ENCODE measurements around the gene FABP7. TPM values are rescaled to one million over a fixed set of nuclear protein-coding genes. Genes with fewer than 3 reads are reported as not detected.
A peak's percentile ranks its signal among the peaks of the same experiment; 100 is the strongest.

FABP7 gene
- total and polyA plus RNA-seq, 2 of the 13 experiments (the other 11 are each of a cell fraction or from before 2014, with no cell fraction given) = not detected

DNA sequence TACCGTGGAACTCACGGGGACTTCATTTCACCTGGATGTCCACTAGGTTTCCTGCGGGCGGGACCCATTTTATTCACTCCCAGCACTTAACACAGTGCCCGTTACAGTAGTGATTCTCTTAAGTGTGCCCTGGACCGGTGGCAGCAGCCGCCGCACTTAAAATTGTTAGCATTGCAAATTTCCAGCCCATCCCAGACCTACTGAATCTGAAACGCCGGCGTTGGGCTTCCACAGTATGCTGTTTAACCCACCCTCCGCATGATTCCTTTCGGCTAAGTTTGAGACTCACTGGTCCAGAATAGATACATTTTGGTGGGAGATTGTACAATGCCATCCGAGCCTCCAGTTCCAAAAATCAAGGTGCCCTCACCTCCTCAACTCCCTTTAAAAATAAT, 10.5 kb downstream of the FABP7 start:
- no TSS peak for BruUV-seq (replicated peaks)
- CTCF ChIA-PET (ENCODE audit: low intra/inter-chr PET ratio, low total read pairs) = interaction anchor here (1.3 to 3.3 kb wide), 4 partner anchors 8 to 49 kb away, joined by 4 to 13 read pairs (median 8); no protein-coding TSS in a partner anchor
- in situ Hi-C loops (cut with HindIII; ENCODE audit: extremely low pct_ligation_motif_present, low pct_unique_long_range_greater_than_20kb) = no loop called here
- peak; percentile 69; the same call in 1 of the 2 replicates for TF ChIP-seq XBP1 (CRISPR knock-in tag; IDR thresholded peaks at IDR 0.05)
- TF ChIP-seq ZNF264 (CRISPR knock-in tag; IDR thresholded peaks at IDR 0.05) = peak; percentile 55; the same call in 1 of the 2 replicates
- TF ChIP-seq ZNF432 (CRISPR knock-in tag; IDR thresholded peaks at IDR 0.05; ENCODE audit: borderline replicate concordance) = 0 out of 2 replicates have a peak, but pooled peaks have one; percentile 66
- TF ChIP-seq EEA1 (CRISPR knock-in tag; IDR thresholded peaks at IDR 0.05; ENCODE audit: borderline replicate concordance) = no peak
- no peak for TF ChIP-seq SRY (CRISPR knock-in tag; IDR thresholded peaks at IDR 0.05)
- TF ChIP-seq, protein P1, sequence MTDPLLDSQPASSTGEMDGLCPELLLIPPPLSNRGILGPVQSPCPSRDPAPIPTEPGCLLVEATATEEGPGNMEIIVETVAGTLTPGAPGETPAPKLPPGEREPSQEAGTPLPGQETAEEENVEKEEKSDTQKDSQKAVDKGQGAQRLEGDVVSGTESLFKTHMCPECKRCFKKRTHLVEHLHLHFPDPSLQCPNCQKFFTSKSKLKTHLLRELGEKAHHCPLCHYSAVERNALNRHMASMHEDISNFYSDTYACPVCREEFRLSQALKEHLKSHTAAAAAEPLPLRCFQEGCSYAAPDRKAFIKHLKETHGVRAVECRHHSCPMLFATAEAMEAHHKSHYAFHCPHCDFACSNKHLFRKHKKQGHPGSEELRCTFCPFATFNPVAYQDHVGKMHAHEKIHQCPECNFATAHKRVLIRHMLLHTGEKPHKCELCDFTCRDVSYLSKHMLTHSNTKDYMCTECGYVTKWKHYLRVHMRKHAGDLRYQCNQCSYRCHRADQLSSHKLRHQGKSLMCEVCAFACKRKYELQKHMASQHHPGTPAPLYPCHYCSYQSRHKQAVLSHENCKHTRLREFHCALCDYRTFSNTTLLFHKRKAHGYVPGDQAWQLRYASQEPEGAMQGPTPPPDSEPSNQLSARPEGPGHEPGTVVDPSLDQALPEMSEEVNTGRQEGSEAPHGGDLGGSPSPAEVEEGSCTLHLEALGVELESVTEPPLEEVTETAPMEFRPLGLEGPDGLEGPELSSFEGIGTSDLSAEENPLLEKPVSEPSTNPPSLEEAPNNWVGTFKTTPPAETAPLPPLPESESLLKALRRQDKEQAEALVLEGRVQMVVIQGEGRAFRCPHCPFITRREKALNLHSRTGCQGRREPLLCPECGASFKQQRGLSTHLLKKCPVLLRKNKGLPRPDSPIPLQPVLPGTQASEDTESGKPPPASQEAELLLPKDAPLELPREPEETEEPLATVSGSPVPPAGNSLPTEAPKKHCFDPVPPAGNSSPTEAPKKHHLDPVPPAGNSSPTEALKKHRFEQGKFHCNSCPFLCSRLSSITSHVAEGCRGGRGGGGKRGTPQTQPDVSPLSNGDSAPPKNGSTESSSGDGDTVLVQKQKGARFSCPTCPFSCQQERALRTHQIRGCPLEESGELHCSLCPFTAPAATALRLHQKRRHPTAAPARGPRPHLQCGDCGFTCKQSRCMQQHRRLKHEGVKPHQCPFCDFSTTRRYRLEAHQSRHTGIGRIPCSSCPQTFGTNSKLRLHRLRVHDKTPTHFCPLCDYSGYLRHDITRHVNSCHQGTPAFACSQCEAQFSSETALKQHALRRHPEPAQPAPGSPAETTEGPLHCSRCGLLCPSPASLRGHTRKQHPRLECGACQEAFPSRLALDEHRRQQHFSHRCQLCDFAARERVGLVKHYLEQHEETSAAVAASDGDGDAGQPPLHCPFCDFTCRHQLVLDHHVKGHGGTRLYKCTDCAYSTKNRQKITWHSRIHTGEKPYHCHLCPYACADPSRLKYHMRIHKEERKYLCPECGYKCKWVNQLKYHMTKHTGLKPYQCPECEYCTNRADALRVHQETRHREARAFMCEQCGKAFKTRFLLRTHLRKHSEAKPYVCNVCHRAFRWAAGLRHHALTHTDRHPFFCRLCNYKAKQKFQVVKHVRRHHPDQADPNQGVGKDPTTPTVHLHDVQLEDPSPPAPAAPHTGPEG (CRISPR knock-in tag; IDR thresholded peaks at IDR 0.05) = peak; percentile 59
- TF ChIP-seq ZC3H4 (CRISPR knock-in tag; IDR thresholded peaks at IDR 0.05; ENCODE audit: borderline replicate concordance) = peak; percentile 47; the same call in 1 of the 2 replicates
- 0 out of 2 replicates have a peak, but pooled peaks have one; percentile 10 for TF ChIP-seq ZNF737 (CRISPR knock-in tag; IDR thresholded peaks at IDR 0.05; ENCODE audit: borderline replicate concordance)
- TF ChIP-seq, protein P2, sequence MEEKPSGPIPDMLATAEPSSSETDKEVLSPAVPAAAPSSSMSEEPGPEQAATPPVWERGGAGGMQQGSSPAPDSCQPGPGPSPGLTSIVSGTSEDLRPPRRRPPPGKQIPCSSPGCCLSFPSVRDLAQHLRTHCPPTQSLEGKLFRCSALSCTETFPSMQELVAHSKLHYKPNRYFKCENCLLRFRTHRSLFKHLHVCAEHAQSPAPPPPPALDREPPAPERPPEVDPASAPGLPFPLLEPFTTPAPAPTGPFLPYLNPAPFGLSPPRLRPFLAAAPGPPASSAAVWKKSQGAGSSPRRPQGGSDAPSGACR (CRISPR knock-in tag; IDR thresholded peaks at IDR 0.05) = no peak
- no peak for TF ChIP-seq ZNF562 (CRISPR knock-in tag; IDR thresholded peaks at IDR 0.05; ENCODE audit: borderline replicate concordance)
- TF ChIP-seq NR2C2 (CRISPR knock-in tag; IDR thresholded peaks at IDR 0.05; ENCODE audit: borderline replicate concordance) = no peak

More for the DNA sequence above, 10.5 kb downstream of the FABP7 start:
- no peaks in the 10 kb centered on the region for H3K36me3 ChIP-seq (replicated peaks in 1 of 2; ENCODE audit: control insufficient read depth in 1 of 2, insufficient read depth in 2 of 2, low read length in 2 of 2)
- WGBS (ENCODE audit: low lambda C conversion rate) = 1% methylated on average over 14 of the region's 14 CpGs
- H3K9ac ChIP-seq (ENCODE audit: insufficient read depth, low read depth, low read length) = peak overlapping the region; percentile 91
- intact Hi-C loops (cut with micrococcal nuclease; ENCODE audit: unreplicated experiment) = loop anchor here (5.0 kb wide), 1 partner anchor 318 kb away; the partner anchor contains the start of gene SERINC1
- peak overlapping the region; percentile 73 to 95 (median 77) for H3K4me3 ChIP-seq (replicated peaks in 1 of 3; ENCODE audit: insufficient read depth in 1 of 3, low read depth in 2 of 3, low read length in 3 of 3)
- no peaks in the 10 kb centered on the region for H3K79me2 ChIP-seq (ENCODE audit: insufficient read depth, low read length)
- H3K4me1 ChIP-seq (ENCODE audit: insufficient read depth, low read length) = peaks cover 44% of the 10 kb centered on the region
- peak overlapping the region; percentile 98 for H3K4me2 ChIP-seq (ENCODE audit: low read depth, low read length)
- no peak for FAIRE-seq
- POLR2A ChIA-PET = interaction anchor here (0.8 to 7.1 kb wide), 12 partner anchors 10 to 377 kb away, joined by 3 to 177 read pairs (median 6); partner anchors contain the start of genes FABP7 and SERINC1
- H4K20me1 ChIP-seq (ENCODE audit: insufficient read depth, low read length) = no peaks in the 10 kb centered on the region
- H2AFZ ChIP-seq (ENCODE audit: low read length) = peak overlapping the region; percentile 79
- H3K9me3 ChIP-seq (ENCODE audit: low read length) = no peaks in the 10 kb centered on the region
- peak; percentile 43 for ATAC-seq
- H3K27ac ChIP-seq (ENCODE audit: extremely low read length, insufficient read depth, low read length) = peak overlapping the region; percentile 91
- H3K27me3 ChIP-seq (ENCODE audit: control insufficient read depth in 1 of 2, insufficient read depth in 2 of 2, low read length in 2 of 2) = no peaks in the 10 kb centered on the region; a peak in 1 of 5 replicates
- no peak for DNase-seq (ENCODE audit: low spot score)
